NCI-H146 (cell line): Measurements from ENCODE around the gene GGA1.

Experiments used
- DNase-seq: peaks from one replicate; lab custom pipeline; 2025; lab: John Stamatoyannopoulos, UW

Gene GGA1

DNA sequence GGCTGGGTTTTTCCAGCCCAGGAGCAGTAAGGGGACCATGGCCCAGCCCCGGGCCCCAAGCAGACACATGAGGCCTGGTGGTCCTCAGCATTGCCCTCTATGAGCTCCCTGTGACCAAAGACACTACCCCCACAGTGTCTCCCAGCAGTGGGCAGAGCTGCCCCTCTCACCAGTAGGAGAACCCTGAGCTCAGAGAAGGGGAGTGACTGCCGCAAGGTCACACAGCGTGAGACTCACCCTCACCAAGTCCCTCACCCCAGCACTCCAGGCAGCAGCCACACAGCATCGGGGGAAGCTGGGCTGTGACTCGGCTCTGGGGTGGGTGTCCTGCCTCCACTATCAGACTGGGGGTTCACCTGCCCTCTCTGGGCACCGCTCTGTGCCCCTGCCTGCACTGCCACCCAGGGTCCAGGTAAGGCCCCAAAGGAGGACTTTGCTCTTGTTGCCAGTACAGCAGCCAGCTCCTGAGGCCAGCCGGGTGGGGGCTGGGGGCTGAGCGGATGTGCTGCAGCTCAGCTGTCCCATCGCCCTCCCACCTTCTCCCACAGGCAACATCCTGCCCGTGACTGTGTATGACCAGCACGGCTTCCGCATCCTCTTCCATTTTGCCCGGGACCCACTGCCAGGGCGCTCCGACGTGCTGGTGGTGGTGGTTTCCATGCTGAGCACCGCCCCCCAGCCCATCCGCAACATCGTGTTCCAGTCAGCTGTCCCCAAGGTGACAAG, 23.0 kb downstream of the GGA1 start:
- no peak for DNase-seq

DNA sequence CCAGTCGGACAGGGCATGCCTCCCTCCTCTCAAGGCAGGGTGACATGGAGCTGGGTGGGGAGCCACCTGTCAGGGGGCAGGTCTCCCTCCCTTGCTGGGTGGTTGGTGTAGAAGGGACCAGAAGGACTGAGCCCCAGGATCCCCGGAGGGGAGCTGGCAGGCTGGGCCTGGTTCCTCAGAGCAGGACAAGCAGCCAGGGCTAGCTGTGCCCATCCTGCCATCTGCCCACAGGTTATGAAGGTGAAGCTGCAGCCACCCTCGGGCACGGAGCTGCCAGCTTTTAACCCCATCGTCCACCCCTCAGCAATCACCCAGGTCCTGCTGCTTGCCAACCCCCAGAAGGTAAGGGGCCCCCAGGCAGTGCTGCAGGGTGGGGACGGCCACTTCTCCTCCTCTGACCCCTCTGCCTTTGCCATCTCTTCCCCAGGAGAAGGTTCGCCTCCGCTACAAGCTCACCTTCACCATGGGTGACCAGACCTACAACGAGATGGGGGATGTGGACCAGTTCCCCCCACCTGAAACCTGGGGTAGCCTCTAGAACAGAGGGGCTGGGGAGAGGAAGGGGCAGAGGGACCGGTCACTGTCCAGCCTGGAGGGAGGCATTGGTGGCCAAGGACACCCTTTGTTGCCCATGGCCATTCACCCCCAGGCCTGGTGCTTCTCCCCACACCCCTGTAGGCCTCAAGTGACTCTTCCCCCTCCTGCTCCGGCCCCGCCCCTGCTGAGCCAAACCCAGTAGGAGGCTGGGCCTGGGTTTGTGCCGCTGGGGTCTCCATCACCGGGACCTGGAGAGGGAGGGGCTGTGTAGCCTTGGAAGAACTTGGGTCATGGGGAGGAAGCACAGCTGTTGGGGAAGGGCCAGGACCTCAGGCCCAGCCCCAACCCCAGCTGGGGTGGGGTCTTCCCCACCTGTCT, 23.8 kb downstream of the GGA1 start:
- DNase-seq, result no peak

DNA sequence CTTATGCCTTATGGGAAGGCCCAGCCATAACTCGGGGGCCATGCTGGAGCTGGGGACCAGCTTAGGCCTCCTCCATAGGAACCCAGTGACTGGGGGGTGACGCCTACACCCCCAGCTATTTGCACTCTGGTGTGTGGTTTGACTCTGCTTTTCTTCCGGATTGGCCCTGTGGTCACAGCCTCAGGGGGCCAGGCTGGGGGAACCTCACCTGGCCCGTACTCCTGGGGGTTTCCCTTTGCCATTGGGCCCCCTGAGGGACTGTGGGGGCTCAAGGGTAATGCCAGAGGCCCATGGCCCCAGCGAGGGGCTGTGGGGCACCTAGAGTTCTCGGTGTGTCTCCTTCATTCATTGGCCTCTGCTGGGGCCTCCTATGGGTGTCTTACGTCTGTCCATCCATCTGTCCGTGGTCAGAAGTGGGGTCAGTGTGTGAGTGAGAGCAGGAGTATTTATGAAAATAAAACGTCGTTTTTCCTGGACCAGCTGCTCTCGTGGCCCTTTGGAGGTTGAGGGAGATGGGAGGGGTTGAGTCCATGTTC, 24.5 kb downstream of the GGA1 start:
- no peak for DNase-seq

DNA sequence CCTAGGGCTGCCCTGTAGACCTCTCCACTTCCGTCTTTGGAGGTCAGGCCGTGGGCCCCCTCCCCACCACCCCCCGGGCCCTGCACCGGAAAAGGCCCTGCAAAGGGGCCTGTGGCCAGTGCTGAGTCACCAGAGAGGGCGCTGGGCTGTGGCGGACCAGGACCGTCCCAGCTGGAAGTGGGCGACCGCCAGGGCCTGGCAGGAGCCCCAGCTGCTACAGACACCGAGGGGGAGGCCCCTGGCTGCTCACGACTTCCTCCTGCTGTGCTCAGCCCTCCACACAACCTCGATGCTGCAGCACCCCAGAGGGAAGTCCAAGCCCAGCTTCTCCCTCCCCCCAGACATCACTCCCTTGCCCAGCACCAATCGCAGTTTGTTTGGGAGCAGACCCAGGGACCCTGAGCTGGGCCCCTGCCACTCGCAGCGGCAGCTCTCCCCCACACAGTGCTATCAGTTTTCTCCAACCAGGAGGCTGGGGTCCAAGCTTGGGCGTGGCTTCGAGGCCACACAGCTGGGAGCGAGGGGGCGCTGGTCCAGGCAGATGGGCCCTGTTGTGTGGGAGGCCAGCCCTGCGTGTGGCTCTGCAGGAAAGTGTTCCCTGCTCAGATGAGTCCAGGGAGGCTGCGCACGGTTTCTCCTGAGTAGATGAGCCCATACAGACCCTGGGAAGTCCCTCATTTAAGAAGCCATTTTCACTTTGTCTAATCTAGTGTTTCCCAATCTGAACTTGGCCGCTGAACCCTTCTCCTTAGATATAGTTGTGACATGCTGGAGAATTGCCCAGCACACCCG, 25.2 kb downstream of the GGA1 start:
- DNase-seq, result no peak

DNA sequence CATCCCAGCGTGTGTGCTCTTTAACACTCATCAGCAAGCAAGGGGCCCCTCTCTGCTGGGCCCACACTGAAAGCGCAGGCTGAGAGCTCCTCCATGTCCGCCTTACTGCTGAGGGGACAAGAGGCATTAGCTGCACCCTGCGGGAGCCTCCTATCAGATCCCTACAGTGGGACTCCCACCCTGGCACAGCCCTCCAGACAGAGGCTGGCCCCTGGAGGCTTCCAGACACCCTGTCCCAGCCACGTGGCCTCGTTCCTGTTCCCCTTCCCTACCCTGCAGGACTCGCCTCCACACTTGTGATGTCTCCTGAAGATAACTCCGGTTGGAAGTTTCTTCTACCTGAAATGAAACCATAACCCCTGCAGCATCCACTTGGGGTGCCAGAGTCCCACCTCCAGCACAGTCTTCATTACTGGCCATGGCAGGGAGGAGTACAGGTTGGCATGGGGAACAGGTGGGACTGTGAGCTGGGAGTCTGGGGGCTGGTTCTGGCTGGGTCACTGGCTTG, 25.8 kb downstream of the GGA1 start:
- no peak for DNase-seq

DNA sequence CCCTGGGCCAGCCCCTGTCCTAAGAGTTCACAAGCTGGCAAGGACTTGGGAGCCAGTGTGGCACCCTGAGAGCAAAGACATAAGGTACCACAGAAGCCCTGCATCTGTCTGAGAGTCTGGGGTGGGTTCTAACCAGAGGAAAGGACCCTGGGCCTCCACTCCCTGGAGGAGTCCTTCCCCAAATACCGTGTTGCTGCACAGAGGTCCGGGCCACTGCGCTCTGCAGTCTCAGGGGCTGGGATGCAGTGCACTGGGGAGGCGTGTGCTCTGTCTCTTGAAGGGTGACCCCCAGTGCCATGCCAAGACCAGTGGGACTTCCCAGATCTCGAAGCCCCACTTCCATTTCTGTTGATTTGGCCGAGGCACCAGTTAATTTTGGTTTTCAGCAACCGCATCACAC, 26.5 kb downstream of the GGA1 start:
- no peak for DNase-seq

DNA sequence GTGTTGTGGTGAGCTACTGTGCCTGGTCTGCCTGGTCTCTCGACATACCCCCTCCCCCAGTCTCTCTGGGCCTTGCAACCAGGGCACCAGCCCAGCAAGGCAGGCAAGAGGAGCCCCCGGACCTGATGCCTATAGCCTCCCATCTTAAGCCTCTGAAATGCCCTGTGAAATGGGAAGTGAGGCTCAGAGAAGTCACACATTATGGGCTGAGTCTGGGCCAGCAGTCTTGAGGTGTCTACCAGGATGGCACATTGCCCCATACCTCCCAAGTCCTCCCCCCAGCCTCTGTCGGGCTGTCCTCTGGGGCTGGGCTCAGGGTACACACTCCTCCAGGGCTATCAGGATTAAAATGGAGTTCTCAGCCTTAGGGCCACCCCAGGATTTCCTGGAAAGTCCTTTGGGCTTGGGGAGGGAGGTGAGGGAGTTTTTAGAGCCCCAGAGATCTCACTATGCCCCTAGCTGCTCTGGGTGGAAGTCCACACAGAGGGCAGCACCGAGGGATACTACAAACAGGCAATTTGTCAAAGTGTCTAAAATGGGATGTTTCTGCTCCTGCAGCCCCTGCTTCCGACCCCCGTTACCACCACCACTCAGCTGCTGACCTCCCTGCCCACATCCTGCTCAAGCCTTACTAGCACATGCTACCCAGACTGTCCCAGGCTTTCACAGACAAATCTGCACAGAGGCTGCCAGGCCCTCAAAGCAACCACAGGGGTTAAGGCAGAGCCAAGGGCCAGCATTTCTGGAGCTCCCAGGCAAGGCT, 27.7 kb downstream of the GGA1 start:
- no peak for DNase-seq

DNA sequence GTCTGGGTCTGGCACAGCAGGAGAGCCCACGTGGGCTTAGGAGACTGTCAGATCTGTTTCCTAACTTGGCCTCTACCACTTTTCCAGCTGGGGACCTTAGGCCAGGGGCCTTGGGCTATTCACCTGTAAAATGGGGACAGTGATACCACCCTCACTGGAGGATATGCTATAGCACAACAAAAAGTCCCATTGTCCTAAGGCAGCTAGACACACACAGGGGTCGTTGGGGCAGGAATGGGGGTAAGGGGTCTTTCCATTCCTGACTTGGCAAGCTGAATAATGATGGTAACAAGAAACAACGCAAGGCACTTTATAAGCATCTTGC, 28.3 kb downstream of the GGA1 start:
- no peak for DNase-seq

DNA sequence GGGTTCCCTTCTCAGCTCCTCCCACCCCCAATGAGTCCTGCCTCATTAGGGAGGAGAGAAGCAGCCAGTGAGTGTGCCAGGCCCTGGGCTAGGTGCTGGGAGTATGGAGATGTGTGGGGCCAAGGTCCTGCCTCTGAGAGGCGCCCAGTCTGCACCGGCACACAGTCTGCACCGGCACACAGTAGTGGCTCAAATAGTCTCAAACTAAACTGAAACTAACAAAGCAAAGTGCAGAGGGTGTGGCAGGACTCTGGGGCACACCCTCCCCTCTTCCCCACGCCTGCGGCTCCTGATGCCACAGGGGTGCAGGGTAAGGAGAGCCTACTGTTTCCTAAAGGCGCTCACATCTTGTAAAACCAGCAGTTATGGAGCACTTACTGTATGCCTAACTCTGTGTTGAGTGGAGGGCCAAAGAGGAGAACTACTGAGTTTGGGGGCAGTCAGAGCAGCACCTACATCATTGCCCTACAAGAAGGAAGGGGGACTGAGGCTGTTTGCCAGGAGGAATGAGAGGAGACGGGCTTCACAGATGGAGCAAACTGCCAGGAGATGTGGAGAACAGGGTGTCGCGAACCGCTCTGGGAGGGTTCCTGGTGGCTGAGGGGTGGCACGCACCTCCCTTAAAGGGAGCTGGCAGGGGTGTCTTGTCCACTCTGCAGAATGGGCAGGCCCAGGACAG, 29.9 kb downstream of the GGA1 start:
- no peak for DNase-seq

DNA sequence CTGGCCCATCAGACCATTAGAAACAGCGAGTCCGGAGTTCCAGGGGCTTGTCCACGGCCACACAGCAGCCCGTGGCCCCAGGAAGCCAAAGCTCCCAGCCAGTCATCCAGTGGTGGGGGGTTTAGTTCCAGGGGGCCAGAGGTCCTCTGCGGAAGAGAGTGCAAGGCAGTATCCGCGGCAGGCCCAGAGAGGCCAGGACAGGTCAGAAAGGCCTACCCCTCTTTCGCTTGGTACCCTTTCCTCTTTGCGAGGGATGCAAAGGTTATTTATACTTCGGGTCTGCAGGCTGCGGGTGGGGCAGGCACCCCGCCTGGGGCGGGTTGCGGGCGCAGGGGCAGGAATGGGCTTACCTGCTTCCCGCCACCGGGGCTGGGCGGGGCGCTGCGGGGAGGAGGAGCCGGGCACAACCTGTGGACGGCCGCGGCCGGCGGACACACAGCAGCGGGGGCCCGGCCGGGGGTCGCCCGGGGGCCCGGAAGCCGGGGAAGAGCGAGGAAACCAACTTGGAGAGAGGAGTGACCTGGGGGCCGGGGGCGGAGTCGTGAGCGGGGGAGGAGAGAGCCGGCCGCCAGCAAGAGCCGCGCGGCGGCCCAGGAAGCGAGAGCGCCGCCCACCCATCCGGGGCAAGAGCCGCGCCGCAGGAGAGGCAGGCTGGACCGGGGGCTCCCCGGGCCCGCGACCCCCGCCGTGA, 30.6 kb downstream of the GGA1 start, which contains the start of gene SH3BP1:
Gene SH3BP1, plus strand, starts transcription at position 600 of the 691 bp plus-strand sequence. CDS start 119 bp downstream, outside the sequence.
- DNase-seq, result peak; percentile 58

DNA sequence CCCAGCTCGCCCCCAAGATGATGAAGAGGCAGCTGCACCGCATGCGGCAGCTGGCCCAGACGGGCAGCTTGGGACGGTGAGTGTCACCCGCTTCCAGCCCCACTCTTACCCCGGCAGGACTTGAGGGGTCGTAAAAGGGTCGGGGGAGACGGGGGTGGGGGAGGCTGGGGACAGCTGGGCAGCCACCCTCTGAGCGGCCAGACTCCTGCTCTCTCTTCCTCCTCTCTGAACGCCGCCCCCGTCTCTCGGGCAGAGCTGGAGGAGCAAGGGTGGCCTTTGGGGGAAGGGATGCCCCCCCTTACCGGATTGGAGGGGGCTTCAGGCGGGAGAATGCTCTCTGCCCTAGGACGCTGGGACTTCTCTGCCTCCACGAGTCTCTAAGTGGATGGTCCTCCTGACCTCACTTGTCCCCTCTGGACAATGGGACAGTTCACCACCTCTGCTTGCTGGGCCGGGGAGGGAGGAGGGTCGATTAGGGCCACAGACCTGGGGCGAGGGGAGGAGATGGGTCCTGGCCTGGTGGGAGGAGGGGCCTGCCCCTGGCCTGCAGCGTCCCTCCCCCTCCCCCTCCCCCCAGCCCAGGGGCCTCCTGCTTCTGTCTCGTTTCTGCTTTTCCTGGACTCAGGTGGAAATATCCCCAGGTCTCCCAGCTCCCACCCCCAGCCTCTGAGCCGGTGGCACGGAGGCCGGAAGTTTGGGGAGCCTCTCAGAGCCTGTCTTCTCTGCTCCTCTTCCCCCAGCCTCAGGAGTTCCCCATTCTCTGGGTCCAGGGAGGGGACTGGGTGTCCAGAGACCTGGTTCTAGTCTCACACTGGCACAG, 31.3 kb downstream of the GGA1 start:
- peak; percentile 5 for DNase-seq

DNA sequence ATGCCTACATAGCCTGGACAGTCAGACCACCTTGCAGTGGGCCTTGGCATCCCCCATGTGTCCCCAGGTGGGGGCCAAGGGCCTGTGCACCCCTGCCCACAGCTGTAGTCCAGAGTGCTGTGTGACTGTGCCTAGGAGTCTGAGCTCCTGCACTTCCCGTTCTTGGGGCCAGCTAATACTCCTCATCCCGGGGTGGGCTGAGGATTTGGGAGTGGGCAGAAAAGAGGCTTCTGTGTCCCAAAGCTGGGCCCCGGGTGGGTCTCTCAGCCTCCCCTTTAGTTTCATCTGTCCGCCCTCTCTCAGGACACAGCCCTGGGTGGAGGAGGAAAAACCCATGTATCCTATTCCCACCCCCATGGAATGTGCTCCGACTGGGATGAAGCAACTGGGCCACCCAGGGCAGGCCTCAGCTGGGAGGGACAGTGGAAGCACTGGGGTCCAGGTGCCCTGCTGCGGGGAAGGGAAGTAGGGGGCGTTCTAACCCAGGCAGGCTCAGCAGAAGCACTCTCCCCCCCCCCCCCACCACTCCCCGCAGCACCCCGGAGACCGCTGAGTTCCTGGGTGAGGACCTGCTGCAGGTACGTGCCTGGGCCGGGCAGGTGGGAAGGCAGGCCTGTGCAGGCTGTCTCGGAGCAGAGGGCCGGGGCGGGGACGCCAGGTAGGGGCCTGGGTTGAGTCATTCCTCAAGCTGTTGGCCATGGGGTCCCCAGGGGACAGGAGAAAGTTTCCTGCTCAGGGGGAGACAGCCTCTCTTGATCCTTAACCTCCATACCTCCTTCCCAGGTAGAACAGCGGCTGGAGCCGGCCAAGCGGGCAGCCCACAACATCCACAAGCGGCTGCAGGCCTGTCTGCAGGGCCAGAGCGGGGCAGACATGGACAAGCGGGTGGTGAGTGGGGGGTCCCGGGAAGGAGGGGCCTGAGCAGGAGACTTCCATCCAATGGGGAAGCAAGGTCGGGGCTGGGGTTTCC, 32.2 kb downstream of the GGA1 start:
- DNase-seq, result no peak

DNA sequence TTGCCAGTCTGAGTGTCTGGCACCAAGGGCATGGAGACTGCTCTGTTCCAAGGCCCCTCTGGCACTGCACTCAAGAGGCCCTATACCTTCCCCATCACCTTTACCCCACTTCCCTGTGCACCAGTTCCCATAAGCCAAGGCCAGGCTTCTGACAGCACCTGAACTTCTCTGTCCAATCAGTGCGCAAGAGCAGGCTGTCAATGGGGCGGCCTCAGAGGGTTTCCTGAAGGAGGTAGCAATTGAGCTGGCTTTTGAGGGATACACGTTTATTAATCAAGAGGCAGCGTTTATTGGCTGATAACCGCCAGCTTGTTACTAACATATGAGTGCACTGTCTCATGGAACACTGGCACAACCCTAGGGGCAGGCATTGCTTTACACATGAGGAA, 32.9 kb downstream of the GGA1 start:
- DNase-seq, result no peak

DNA sequence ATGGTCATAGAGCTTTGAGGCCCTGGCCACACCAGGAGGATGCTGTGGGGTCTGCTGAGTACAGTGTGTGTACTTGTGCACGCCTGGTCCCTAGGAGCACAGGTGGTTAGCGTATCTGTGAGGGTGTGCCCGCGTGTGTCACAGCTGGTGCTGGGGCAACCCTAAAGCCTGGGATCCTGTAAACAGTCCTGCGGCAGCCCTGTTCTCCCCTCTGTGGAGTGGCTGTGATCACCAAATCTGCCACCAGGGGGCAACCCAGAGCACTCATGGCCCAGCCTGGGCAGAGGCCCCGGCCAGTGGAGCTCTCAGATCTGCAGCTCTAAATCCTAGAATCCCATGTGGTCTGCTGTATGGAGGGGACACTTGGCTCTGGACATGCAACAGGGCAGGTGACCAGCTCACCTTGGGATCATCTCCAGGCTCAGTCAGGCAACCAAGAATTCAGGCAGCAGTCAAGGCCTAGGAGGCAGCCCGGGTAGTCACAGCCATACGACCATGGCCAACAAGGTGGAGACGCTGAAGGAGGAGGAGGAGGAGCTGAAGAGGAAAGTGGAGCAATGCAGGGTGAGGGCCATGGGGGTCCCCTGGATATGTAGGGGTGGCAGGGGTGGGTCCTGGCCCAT, 34.7 kb downstream of the GGA1 start:
- DNase-seq, result peak; percentile 32

DNA sequence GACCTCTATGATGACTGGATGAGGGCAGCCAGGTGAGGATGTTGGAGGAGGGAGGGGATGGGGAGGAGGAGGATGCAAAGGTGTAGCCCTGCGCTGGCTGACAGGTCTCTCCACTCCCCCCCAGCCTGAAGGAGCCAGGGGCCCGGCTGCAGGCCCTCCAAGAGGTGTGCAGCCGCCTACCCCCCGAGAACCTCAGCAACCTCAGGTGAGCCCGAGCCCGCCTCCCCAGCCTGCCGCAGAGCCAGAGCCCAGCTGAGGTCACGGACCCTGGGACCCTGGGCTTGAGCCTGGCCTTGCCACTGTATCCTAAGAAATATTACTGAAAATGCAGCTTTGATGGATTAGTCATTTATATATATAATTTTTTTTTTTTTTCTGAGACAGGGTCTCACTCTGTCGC, 38.7 kb downstream of the GGA1 start:
- DNase-seq, result no peak

DNA sequence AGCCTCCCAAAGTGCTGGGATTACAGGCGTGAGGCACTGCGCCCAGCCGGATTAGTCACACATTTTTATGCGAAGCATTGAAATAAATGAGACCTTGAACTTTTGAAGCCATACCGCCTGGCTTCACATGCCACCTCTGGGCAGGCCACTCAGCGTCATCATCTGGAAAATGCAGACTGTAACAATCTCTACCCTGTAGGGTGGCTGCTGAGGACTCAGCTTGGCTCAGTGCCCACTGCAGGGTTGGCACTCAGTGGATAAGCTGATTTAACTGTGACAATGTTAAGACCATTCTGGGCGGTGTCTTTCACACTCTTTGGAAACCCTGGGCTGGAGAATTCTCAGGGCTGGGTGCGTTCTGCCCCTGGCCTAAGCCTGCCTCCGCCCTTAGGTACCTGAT, 39.3 kb downstream of the GGA1 start:
- no peak for DNase-seq

DNA sequence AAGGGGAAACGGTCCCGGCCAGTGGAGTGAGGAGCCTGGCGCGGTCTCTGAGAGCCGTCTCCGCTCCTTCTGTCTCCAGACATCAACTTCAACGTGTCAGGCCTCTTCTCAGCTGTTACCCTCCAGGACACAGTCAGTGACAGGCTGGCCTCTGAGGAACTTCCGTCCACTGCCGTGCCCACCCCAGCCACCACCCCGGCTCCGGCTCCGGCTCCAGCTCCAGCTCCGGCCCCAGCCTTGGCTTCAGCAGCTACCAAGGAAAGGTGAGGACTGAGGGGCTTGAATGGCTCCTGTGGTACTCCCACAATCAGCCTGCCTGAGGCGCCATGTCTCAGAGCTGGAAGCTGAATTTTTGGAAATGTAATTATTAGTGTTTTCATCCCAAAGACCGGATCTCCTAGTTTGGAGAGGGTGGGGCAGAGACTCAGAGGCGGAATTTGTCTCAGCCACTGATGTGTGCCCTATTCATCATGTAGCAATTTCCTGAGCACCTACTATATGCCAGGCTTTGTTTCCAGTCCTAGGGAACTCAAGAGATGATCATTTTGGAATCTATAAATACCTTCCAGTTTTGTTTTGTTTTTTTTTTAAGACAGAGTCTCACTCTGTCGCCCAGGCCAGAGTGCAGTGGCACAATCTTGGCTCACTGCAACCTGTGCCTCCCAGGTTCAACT, 42.0 kb downstream of the GGA1 start:
- DNase-seq, result no peak
